Panc1 (cell line): ENCODE results near the gene ITFG1.

Source experiments
- CTCF ChIP-seq: fragments of 450-650 bp; IDR thresholded peaks from 2 replicates; pipeline ENCODE4 v1.5.1; 2017; ENCODE audit warnings: mild to moderate bottlenecking
- POLR2AphosphoS5 ChIP-seq: IDR thresholded peaks from 2 replicates; pipeline ENCODE4 v1.6.1; 2012; ENCODE audit warnings: mild to moderate bottlenecking, low read depth, low read length, moderate library complexity
- REST ChIP-seq, 2 experiments: IDR thresholded peaks; 2 replicates each; pipeline ENCODE4 v1.6.1; 2011 to 2012; ENCODE audit warnings: low read depth in 2 of 2, control low read depth in 1 of 2, low read length in 1 of 2, mild to moderate bottlenecking in 1 of 2, moderate library complexity in 1 of 2; ENCODE audit not compliant: insufficient read depth in 1 of 2
- TCF7L2 ChIP-seq: IDR thresholded peaks from 2 replicates; pipeline ENCODE4 v1.6.1; 2011; ENCODE audit warnings: mild to moderate bottlenecking, low read depth, low read length, inconsistent platforms

- TF ChIP-seq REST (IDR thresholded peaks at IDR 0.05; ENCODE audit: insufficient read depth in 1 of 2, low read depth in 2 of 2, low read length in 1 of 2) (no peak), CTCF (no peak), POLR2AphosphoS5 (no peak), TCF7L2 (no peak)
These were observed 3.1 kb upstream of the ITFG1 start for GRCh38 chr16:47463771-47464624.
